HUES6 (cell line): Measurements from ENCODE around the gene OTOP3.

Source experiments
- H3K27ac ChIP-seq: 2 replicates; pipeline ENCODE4 v1.7.0; 2013; ENCODE audit warnings: low read depth, mild to moderate bottlenecking, low read length, inconsistent platforms
- H3K27me3 ChIP-seq: 2 replicates; pipeline ENCODE4 v1.6.1; 2013; ENCODE audit warnings: low read length; ENCODE audit not compliant: control insufficient read depth, insufficient read depth
- H3K36me3 ChIP-seq: 2 replicates; pipeline ENCODE4 v1.6.1; 2013; ENCODE audit warnings: low read length; ENCODE audit not compliant: control insufficient read depth, insufficient read depth
- H3K4me1 ChIP-seq: 2 replicates; pipeline ENCODE4 v1.6.1; 2013; ENCODE audit warnings: low read length; ENCODE audit not compliant: control insufficient read depth, insufficient read depth
- H3K4me3 ChIP-seq: 2 replicates; pipeline ENCODE4 v1.5.1; 2013; ENCODE audit warnings: low read depth, low read length
- H3K9ac ChIP-seq: one replicate; pipeline ENCODE4 v1.6.1; 2013; ENCODE audit warnings: mild to moderate bottlenecking, low read length
- H3K9me3 ChIP-seq: 2 replicates; pipeline ENCODE4 v1.6.1; 2013; ENCODE audit warnings: low read depth, low read length; ENCODE audit not compliant: control insufficient read depth, insufficient read depth

Gene OTOP3

GRCh38 chr17:74992223-74992622 is 56.5 kb downstream of the OTOP3 start:
- Histone ChIP-seq H3K4me1 (peaks cover 8% of the 10 kb centered on the region), H3K4me3 (no peak overlapping the region), H3K9ac (no peak overlapping the region), H3K9me3 (no peaks in the 10 kb centered on the region), H3K27ac (no peak overlapping the region), H3K36me3 (no peaks in the 10 kb centered on the region), H3K27me3 (no peaks in the 10 kb centered on the region)

GRCh38 chr17:74994440-74994839 is 58.7 kb downstream of the OTOP3 start:
- Histone ChIP-seq H3K36me3 (peaks cover 3% of the 10 kb centered on the region), H3K4me1 (no peaks in the 10 kb centered on the region), H3K9ac (no peak overlapping the region), H3K4me3 (no peak overlapping the region), H3K27ac (no peak overlapping the region), H3K27me3 (no peaks in the 10 kb centered on the region), H3K9me3 (no peaks in the 10 kb centered on the region)

GRCh38 chr17:74995847-74996246 is 60.1 kb downstream of the OTOP3 start:
- no peaks in the 10 kb centered on the region for H3K9me3 ChIP-seq
- H3K27me3 ChIP-seq, result no peaks in the 10 kb centered on the region
- H3K36me3 ChIP-seq, result peaks cover 10% of the 10 kb centered on the region
- no peak overlapping the region for H3K27ac ChIP-seq
- H3K9ac ChIP-seq, result no peak overlapping the region
- no peak overlapping the region for H3K4me3 ChIP-seq
- no peaks in the 10 kb centered on the region for H3K4me1 ChIP-seq

GRCh38 chr17:74998783-74999182 is 63.1 kb downstream of the OTOP3 start:
- H3K27ac ChIP-seq, result no peak overlapping the region
- H3K27me3 ChIP-seq, result no peaks in the 10 kb centered on the region
- peaks cover 36% of the 10 kb centered on the region for H3K36me3 ChIP-seq
- H3K9ac ChIP-seq, result no peak overlapping the region
- H3K4me3 ChIP-seq, result no peak overlapping the region
- H3K4me1 ChIP-seq, result no peaks in the 10 kb centered on the region
- H3K9me3 ChIP-seq, result no peaks in the 10 kb centered on the region

GRCh38 chr17:74999523-74999922 is 63.8 kb downstream of the OTOP3 start:
- H3K27ac ChIP-seq, result no peak overlapping the region
- no peaks in the 10 kb centered on the region for H3K9me3 ChIP-seq
- no peaks in the 10 kb centered on the region for H3K27me3 ChIP-seq
- no peaks in the 10 kb centered on the region for H3K4me1 ChIP-seq
- H3K4me3 ChIP-seq, result no peak overlapping the region
- H3K36me3 ChIP-seq, result peaks cover 41% of the 10 kb centered on the region
- no peak overlapping the region for H3K9ac ChIP-seq
